SK-N-MC (cell line): ENCODE data around the gene FHIT.

Experiments used
- EZH2 ChIP-seq: fragments of 200-600 bp; sonication (generic); IDR thresholded peaks from one replicate; pipeline ENCODE4 v1.6.1; 2017; ENCODE audit warnings: antibody characterized with exemption
- FOXP2 ChIP-seq: optimal IDR thresholded peaks from 2 replicates; pipeline ENCODE3; 2011; ENCODE audit warnings: mild to moderate bottlenecking, moderate library complexity; ENCODE audit not compliant: insufficient read depth; ENCODE audit errors: extremely low read length, control extremely low read depth
- POLR2AphosphoS5 ChIP-seq: IDR thresholded peaks from 2 replicates; pipeline ENCODE4 v1.6.1; 2012; ENCODE audit warnings: mild to moderate bottlenecking, low read depth, low read length, borderline replicate concordance

DNA sequence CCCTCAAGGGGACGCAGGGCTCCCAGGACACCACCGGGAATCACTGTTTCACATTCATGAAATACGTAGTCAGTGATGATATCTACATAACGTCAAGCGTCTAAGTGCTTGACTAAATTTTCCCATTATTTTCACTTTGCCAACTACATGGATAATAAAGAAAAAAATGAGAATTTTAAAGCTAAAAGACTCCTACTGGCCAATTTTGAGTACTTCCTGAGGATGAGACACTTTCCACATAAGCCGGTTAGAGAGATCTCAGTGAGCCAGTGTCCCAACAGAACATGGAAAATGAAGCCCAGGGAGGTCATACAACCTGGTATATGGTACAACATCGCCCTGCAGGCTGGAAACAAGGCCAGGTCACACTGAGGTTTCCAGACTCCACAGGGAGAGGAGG lies 928.1 kb downstream of the FHIT start:
- TF ChIP-seq FOXP2 (no peak), EZH2 (no peak), POLR2AphosphoS5 (no peak)
